SK-N-SH (cell line): ENCODE measurements around the gene TMEM179. TPM values are rescaled to one million over a fixed set of nuclear protein-coding genes. Genes with fewer than 3 reads are reported as not detected.

ENCODE experiments used
- CTCF ChIA-PET: fragments of 300-600, 350-600 bp; formaldehyde crosslinking; extraction: SDS; loops from one replicate; lab custom pipeline; 2021; lab: Yijun Ruan, JAX
- POLR2A ChIA-PET: fragments of 350-600 bp; sonication (Branson Sonifier 250); formaldehyde crosslinking; extraction: SDS; loops from one replicate; lab custom pipeline; 2020; ENCODE audit warnings: antibody characterized with exemption, inconsistent platforms; lab: Yijun Ruan, JAX
- DNase-seq: peaks from one replicate; pipeline ENCODE4 v3.0.0; 2012
- H2AFZ ChIP-seq: fragments of 200-600 bp; sonication (generic); 2 replicates; pipeline ENCODE4 v1.8.1; 2016; ENCODE audit warnings: antibody characterized with exemption, mild to moderate bottlenecking, low read depth
- H3F3A ChIP-seq: fragments of 200-600 bp; sonication (generic); replicated peaks from 2 replicates; pipeline ENCODE3; 2016; ENCODE audit warnings: antibody characterized with exemption, mild to moderate bottlenecking; ENCODE audit not compliant: insufficient read depth
- H3K27ac ChIP-seq, 2 experiments: fragments of 200-500 bp in 1 of 2; fragments of 200-600 bp in 1 of 2; sonication (Bioruptor generic) in 1 of 2; sonication (generic), shearing (Covaris generic) in 1 of 2; 2 replicates each; pipeline versions ENCODE4 v1.5.1 to v1.6.1; 2014 to 2016; ENCODE audit warnings: low read depth in 2 of 2, inconsistent platforms in 1 of 2, low read length in 1 of 2, mild to moderate bottlenecking in 1 of 2, mixed read lengths in 1 of 2
- H3K27me3 ChIP-seq: fragments of 200-600 bp; sonication (generic), shearing (Covaris generic); 2 replicates; pipeline ENCODE4 v1.6.1; 2016; ENCODE audit warnings: mixed run types; ENCODE audit not compliant: insufficient read depth
- H3K36me3 ChIP-seq, 2 experiments: fragments of 200-500 bp in 1 of 2; fragments of 200-600 bp in 1 of 2; sonication (Bioruptor generic) in 1 of 2; sonication (generic) in 1 of 2; replicated peaks in 1 of 2; 2 replicates each; pipeline versions ENCODE3 to v1.5.1; 2014 to 2016; ENCODE audit warnings: low read length in 1 of 2, mild to moderate bottlenecking in 1 of 2; ENCODE audit not compliant: insufficient read depth in 2 of 2, control insufficient read depth in 1 of 2
- H3K4me1 ChIP-seq, 2 experiments: fragments of 200-500 bp in 1 of 2; fragments of 200-600 bp in 1 of 2; sonication (Bioruptor generic) in 1 of 2; sonication (generic), shearing (Covaris generic) in 1 of 2; 2 replicates each; pipeline versions ENCODE4 v1.5.1 to v1.6.1; 2014 to 2016; ENCODE audit warnings: low read depth in 1 of 2, low read length in 1 of 2, mixed run types in 1 of 2; ENCODE audit not compliant: insufficient read depth in 2 of 2, control insufficient read depth in 1 of 2
- H3K4me2 ChIP-seq: fragments of 200-600 bp; sonication (generic), shearing (Covaris generic); 2 replicates; pipeline ENCODE4 v1.6.1; 2017; ENCODE audit warnings: mixed run types
- H3K4me3 ChIP-seq, 2 experiments: fragments of 200-500 bp in 1 of 2; fragments of 200-600 bp in 1 of 2; sonication (Bioruptor generic) in 1 of 2; sonication (generic), shearing (Covaris generic) in 1 of 2; 2 replicates each; pipeline versions ENCODE4 v1.5.1 to v1.8.1; 2014 to 2016; ENCODE audit warnings: low read depth in 2 of 2, inconsistent platforms in 1 of 2, low read length in 1 of 2, mild to moderate bottlenecking in 1 of 2, mixed read lengths in 1 of 2, moderate library complexity in 1 of 2
- H3K79me2 ChIP-seq: fragments of 200-600 bp; sonication (generic); 2 replicates; pipeline ENCODE4 v1.8.1; 2017; ENCODE audit warnings: mild to moderate bottlenecking; ENCODE audit not compliant: insufficient read depth
- H3K9ac ChIP-seq: fragments of 200-600 bp; sonication (generic); 2 replicates; pipeline ENCODE4 v1.6.1; 2017; ENCODE audit warnings: mixed run types
- H3K9me2 ChIP-seq: fragments of 200-600 bp; sonication (generic); 2 replicates; pipeline ENCODE4 v1.6.1; 2017; ENCODE audit warnings: mixed run types
- H3K9me3 ChIP-seq: fragments of 200-600 bp; sonication (generic); 2 replicates; pipeline ENCODE4 v1.6.1; 2017; ENCODE audit warnings: mixed run types, mild to moderate bottlenecking, moderate library complexity
- H4K20me1 ChIP-seq: fragments of 200-600 bp; sonication (generic); 2 replicates; pipeline ENCODE4 v1.6.1; 2017; ENCODE audit warnings: mild to moderate bottlenecking, mixed run types; ENCODE audit not compliant: insufficient read depth
- CHD2 ChIP-seq: fragments of 150-350 bp; IDR thresholded peaks from 2 replicates; pipeline ENCODE4 v1.6.1; 2018; ENCODE audit warnings: low read length; ENCODE audit not compliant: partially characterized antibody
- CTCF ChIP-seq: fragments of 200-600 bp; sonication (generic); IDR thresholded peaks from 2 replicates; pipeline ENCODE4 v1.6.1; 2017; ENCODE audit warnings: antibody characterized with exemption, mild to moderate bottlenecking, moderate library complexity
- ELF1 ChIP-seq: IDR thresholded peaks from 2 replicates; pipeline ENCODE4 v1.4.0; 2012
- EP300 ChIP-seq, 2 experiments: IDR thresholded peaks; 2 replicates each; pipeline versions ENCODE4 v1.4.0 to v1.6.1; 2012; ENCODE audit warnings: borderline replicate concordance in 1 of 2, low read depth in 1 of 2, low read length in 1 of 2
- EZH2phosphoT487 ChIP-seq: fragments of 200-600 bp; sonication (generic); IDR thresholded peaks from 2 replicates; pipeline ENCODE4 v1.6.1; 2017; ENCODE audit warnings: low read depth, mixed run types, mild to moderate bottlenecking, antibody characterized with exemption, moderate library complexity, borderline replicate concordance
- FOSL2 ChIP-seq: IDR thresholded peaks from 2 replicates; pipeline ENCODE4 v1.4.0; 2012; ENCODE audit warnings: low read depth, mild to moderate bottlenecking, moderate library complexity, borderline replicate concordance
- FOXJ3 ChIP-seq: sonication (generic); formaldehyde crosslinking; IDR thresholded peaks from 2 replicates; pipeline ENCODE4 v1.5.1; 2020; ENCODE audit warnings: mild to moderate bottlenecking, missing genetic modification reagents
- FOXM1 ChIP-seq: IDR thresholded peaks from 2 replicates; pipeline ENCODE4 v1.4.0; 2012; ENCODE audit warnings: low read depth, mild to moderate bottlenecking
- GABPA ChIP-seq: IDR thresholded peaks from 2 replicates; pipeline ENCODE4 v1.4.0; 2012; ENCODE audit warnings: low read depth, mild to moderate bottlenecking
- GATA2 ChIP-seq: sonication (generic); formaldehyde crosslinking; IDR thresholded peaks from 2 replicates; pipeline ENCODE4 v1.5.0; 2020; ENCODE audit warnings: mild to moderate bottlenecking, missing genetic modification reagents
- JUND ChIP-seq: IDR thresholded peaks from 2 replicates; pipeline ENCODE4 v1.4.0; 2012
- MAX ChIP-seq: IDR thresholded peaks from 2 replicates; pipeline ENCODE4 v1.4.0; 2012; ENCODE audit warnings: low read depth
- MEF2A ChIP-seq: IDR thresholded peaks from 2 replicates; pipeline ENCODE4 v1.4.0; 2012; ENCODE audit warnings: low read depth, borderline replicate concordance
- MXI1 ChIP-seq: IDR thresholded peaks from 2 replicates; pipeline ENCODE4 v1.6.1; 2012; ENCODE audit warnings: mild to moderate bottlenecking, low read depth, low read length, improper control_type of control experiment
- NRF1 ChIP-seq: IDR thresholded peaks from 2 replicates; pipeline ENCODE4 v1.6.1; 2012; ENCODE audit warnings: low read depth, mild to moderate bottlenecking, low read length
- RAD21 ChIP-seq: IDR thresholded peaks from 2 replicates; pipeline ENCODE4 v1.6.1; 2012; ENCODE audit warnings: mild to moderate bottlenecking, low read length
- RFX5 ChIP-seq: IDR thresholded peaks from 2 replicates; pipeline ENCODE4 v1.6.1; 2012; ENCODE audit warnings: mild to moderate bottlenecking, improper control_type of control experiment, low read length
- RXRA ChIP-seq: IDR thresholded peaks from 2 replicates; pipeline ENCODE4 v1.4.0; 2012; ENCODE audit warnings: low read depth, mild to moderate bottlenecking, borderline replicate concordance
- SIN3A ChIP-seq: IDR thresholded peaks from 2 replicates; pipeline ENCODE4 v1.6.1; 2012; ENCODE audit warnings: low read depth, mild to moderate bottlenecking, low read length, moderate library complexity, borderline replicate concordance
- SMC3 ChIP-seq: IDR thresholded peaks from 2 replicates; pipeline ENCODE4 v1.6.1; 2012; ENCODE audit warnings: low read depth, low read length, improper control_type of control experiment
- TCF12 ChIP-seq: IDR thresholded peaks from 2 replicates; pipeline ENCODE4 v1.4.0; 2012
- TEAD4 ChIP-seq: IDR thresholded peaks from 2 replicates; pipeline ENCODE4 v1.4.0; 2012; ENCODE audit warnings: mild to moderate bottlenecking, borderline replicate concordance; ENCODE audit not compliant: insufficient read depth
- YY1 ChIP-seq: IDR thresholded peaks from 2 replicates; pipeline ENCODE4 v1.4.0; 2012; ENCODE audit warnings: low read depth, mild to moderate bottlenecking
- WGBS: methylation state at CpG from one replicate; pipeline ENCODE4 v1.1.6; 2017; ENCODE audit warnings: low lambda C conversion rate; 5-methylcytosine and 5-hydroxymethylcytosine counted together
- polyA plus RNA-seq, 3 experiments: library from polyadenylated mRNA; depleted of rRNA; stranded (reverse); fragments of >200 nt; gene quantifications; 2 replicates each; pipeline ENCODE4 v1.2.3, GENCODE V29; 2012

TMEM179 gene
- polyA plus RNA-seq, 1 of the 3 experiments (the other 2 are of a cell fraction), result 1.7 TPM

GRCh38 chr14:104611881-104612280 lies 7.3 kb upstream of the TMEM179 start:
- Histone ChIP-seq H3K4me3 (no peak overlapping the region), H4K20me1 (no peaks in the 10 kb centered on the region), H3K27ac (no peak overlapping the region), H3K9me2 (no peaks in the 10 kb centered on the region), H3F3A (no peaks in the 10 kb centered on the region), H3K9ac (no peak overlapping the region), H3K36me3 (no peaks in the 10 kb centered on the region), H3K4me2 (no peak overlapping the region), H3K4me1 (no peaks in the 10 kb centered on the region; a peak in 1 of 4 replicates), H3K27me3 (no peaks in the 10 kb centered on the region), H3K9me3 (no peaks in the 10 kb centered on the region), H3K79me2 (no peaks in the 10 kb centered on the region), H2AFZ (no peak overlapping the region)
- 36% methylated on average over 8 of the region's 8 CpGs for WGBS
- ChIA-PET POLR2A (no interaction called here), CTCF (interaction anchor here (0.8 to 1.4 kb wide), 7 partner anchors 10 to 48 kb away, joined by 3 to 4 read pairs (median 3); no protein-coding TSS in a partner anchor)
- TF ChIP-seq YY1 (no peak), JUND (no peak), SIN3A (no peak), MAX (no peak), TCF12 (no peak), TEAD4 (no peak)
- DNase-seq, result no peak

- Histone ChIP-seq H3K4me1 (no peaks in the 10 kb centered on the region; a peak in 1 of 4 replicates), H3K9ac (no peak overlapping the region), H3K4me3 (no peak overlapping the region), H3K27me3 (no peaks in the 10 kb centered on the region), H3K9me2 (no peaks in the 10 kb centered on the region), H2AFZ (no peak overlapping the region), H4K20me1 (no peaks in the 10 kb centered on the region), H3K27ac (no peak overlapping the region), H3K36me3 (no peaks in the 10 kb centered on the region), H3K79me2 (no peaks in the 10 kb centered on the region), H3F3A (no peaks in the 10 kb centered on the region), H3K9me3 (no peaks in the 10 kb centered on the region), H3K4me2 (no peak overlapping the region)
- POLR2A ChIA-PET, result no interaction called here
- WGBS, result 0% methylated on average over 3 of the region's 4 CpGs
- no peak for TF ChIP-seq GATA2 (CRISPR knock-in tag)
- DNase-seq, result no peak
- CTCF ChIA-PET, result interaction anchor here (1.0 to 1.4 kb wide), 3 partner anchors 9 to 29 kb away, joined by 3 read pairs; no protein-coding TSS in a partner anchor
Observed at GRCh38 chr14:104610749-104611310, 6.3 kb upstream of the TMEM179 start.

- H4K20me1 ChIP-seq, result no peaks in the 10 kb centered on the region
- no peak overlapping the region for H3K4me2 ChIP-seq
- H3K79me2 ChIP-seq, result no peaks in the 10 kb centered on the region
- H3F3A ChIP-seq, result no peaks in the 10 kb centered on the region
- POLR2A ChIA-PET, result no interaction called here
- no peaks in the 10 kb centered on the region for H3K27me3 ChIP-seq
- H3K9ac ChIP-seq, result no peak overlapping the region
- TF ChIP-seq SMC3, result no peak
- TF ChIP-seq ELF1, result no peak
- TF ChIP-seq MXI1, result no peak
- no peak for TF ChIP-seq FOXM1
- no peak for TF ChIP-seq RXRA
- no peak for TF ChIP-seq RAD21
- no peak for TF ChIP-seq EZH2phosphoT487
- TF ChIP-seq GATA2 (CRISPR knock-in tag), result no peak
- no peak for TF ChIP-seq GABPA
- TF ChIP-seq MAX, result no peak
- TF ChIP-seq CHD2, result no peak
- no peak for TF ChIP-seq YY1
- TF ChIP-seq NRF1, result no peak
- TF ChIP-seq FOXJ3 (CRISPR knock-in tag), result no peak
- no peak for TF ChIP-seq CTCF
- no peak for TF ChIP-seq FOSL2
- no peak for TF ChIP-seq MEF2A
- no peak for TF ChIP-seq EP300 (IDR thresholded peaks at IDR 0.05; ENCODE audit: borderline replicate concordance in 1 of 2, low read depth in 1 of 2, low read length in 1 of 2)
- no peak for TF ChIP-seq RFX5
- 27% methylated on average over 7 of the region's 7 CpGs for WGBS
- DNase-seq, result no peak
- H2AFZ ChIP-seq, result no peak overlapping the region
- no peaks in the 10 kb centered on the region for H3K9me3 ChIP-seq
- CTCF ChIA-PET, result no interaction called here
- no peak overlapping the region for H3K4me3 ChIP-seq
- peaks cover 0 to 4% of the 10 kb centered on the region in 2 experiments; a peak in 1 of 4 replicates for H3K4me1 ChIP-seq
- H3K9me2 ChIP-seq, result no peaks in the 10 kb centered on the region
- no peak overlapping the region for H3K27ac ChIP-seq
- no peaks in the 10 kb centered on the region for H3K36me3 ChIP-seq
Observed at GRCh38 chr14:104609666-104610065, 5.1 kb upstream of the TMEM179 start.
